Measurements from ENCODE around the gene UBAP2L.
"Not testable (repeated sequence)": the region's sequence is repeated elsewhere in the genome, so short reads cannot be mapped to it uniquely, and the experiment has no call there.

The UBAP2L gene

DNA sequence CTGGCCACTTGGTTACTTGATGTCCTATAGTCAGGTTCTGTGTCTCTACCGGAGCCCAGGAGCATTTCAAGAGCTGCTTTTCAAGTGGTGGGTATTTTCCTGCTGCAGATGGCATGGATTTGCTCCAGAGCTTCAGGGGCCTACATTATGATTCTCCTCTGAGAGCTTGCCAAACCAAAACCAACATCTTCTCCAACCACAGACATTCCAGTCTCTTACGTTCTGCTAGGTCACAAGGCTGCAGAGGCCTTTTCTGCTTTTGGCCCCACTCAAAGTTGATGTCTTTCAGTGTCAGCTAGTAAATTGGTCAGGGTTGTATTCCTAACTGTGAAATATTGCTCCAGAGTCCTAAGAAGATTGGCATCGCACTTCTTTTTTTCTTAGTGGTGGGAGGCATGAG is 85.4 kb downstream of the UBAP2L start:
- Histone ChIP-seq H3K9ac (ENCODE audit: low read depth, low read length, poor library complexity, severe bottlenecking) (no peak overlapping the region), H4K20me1 (ENCODE audit: insufficient read depth, low read length, poor library complexity, severe bottlenecking) (no peaks in the 10 kb centered on the region), H3K4me3 (ENCODE audit: low read length, poor library complexity, severe bottlenecking) (no peak overlapping the region), H3K4me1 (ENCODE audit: insufficient read depth, low read length, poor library complexity, severe bottlenecking) (no peaks in the 10 kb centered on the region), H3K79me2 (ENCODE audit: insufficient read depth, low read length) (no peaks in the 10 kb centered on the region), H3F3A (ENCODE audit: low read depth) (no peaks in the 10 kb centered on the region), H3K36me3 (ENCODE audit: insufficient read depth, low read length) (no peaks in the 10 kb centered on the region), H3K4me2 (ENCODE audit: low read depth, low read length, poor library complexity, severe bottlenecking) (no peak overlapping the region), H3K9me2 (replicated peaks; ENCODE audit: low read depth, low read length) (no peaks in the 10 kb centered on the region), H2AFZ (ENCODE audit: low read length) (no peak overlapping the region), H3K27me3 (ENCODE audit: insufficient read depth, low read length, poor library complexity, severe bottlenecking) (no peaks in the 10 kb centered on the region), H3K9me3 (ENCODE audit: insufficient read depth, low read depth, low read length) (no peaks in the 10 kb centered on the region)
- TF ChIP-seq, protein P1, sequence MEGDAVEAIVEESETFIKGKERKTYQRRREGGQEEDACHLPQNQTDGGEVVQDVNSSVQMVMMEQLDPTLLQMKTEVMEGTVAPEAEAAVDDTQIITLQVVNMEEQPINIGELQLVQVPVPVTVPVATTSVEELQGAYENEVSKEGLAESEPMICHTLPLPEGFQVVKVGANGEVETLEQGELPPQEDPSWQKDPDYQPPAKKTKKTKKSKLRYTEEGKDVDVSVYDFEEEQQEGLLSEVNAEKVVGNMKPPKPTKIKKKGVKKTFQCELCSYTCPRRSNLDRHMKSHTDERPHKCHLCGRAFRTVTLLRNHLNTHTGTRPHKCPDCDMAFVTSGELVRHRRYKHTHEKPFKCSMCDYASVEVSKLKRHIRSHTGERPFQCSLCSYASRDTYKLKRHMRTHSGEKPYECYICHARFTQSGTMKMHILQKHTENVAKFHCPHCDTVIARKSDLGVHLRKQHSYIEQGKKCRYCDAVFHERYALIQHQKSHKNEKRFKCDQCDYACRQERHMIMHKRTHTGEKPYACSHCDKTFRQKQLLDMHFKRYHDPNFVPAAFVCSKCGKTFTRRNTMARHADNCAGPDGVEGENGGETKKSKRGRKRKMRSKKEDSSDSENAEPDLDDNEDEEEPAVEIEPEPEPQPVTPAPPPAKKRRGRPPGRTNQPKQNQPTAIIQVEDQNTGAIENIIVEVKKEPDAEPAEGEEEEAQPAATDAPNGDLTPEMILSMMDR (conservative IDR thresholded peaks at IDR 0.05; ENCODE audit: low read length) = no peak
- TF ChIP-seq EZH2phosphoT487 (IDR thresholded peaks at IDR 0.05; ENCODE audit: borderline replicate concordance) = no peak

DNA sequence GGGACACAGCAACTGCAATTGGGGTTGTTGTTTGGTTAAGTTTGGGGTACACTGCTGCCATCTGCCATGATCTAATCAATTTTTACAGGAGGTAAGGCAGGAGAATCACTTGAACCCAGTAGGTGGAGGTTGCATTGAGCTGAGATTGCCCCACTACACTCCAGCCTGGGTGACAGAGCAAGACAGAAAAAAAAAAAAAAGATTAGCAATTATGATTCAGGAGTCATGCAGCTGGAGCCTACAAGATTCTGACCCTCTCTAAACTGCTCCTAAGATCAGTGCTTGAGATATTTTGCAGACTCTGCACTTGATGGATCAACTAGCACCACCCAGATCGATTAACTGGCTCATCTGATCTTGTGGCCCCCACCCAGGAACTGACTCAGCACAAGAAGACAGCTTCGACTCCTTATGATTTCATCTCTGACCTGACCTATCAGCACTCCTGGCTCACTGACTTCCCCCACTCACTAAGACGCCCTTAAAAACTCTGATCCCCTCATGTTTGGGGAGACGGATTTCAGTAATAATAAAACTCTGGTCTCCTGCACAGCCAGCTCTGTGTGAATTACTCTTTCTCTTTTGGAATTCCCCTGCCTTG is 87.0 kb downstream of the UBAP2L start:
- H2AFZ ChIP-seq (ENCODE audit: low read length); H3K9ac ChIP-seq (ENCODE audit: low read depth, low read length, poor library complexity, severe bottlenecking); H3K4me1 ChIP-seq (ENCODE audit: insufficient read depth, low read length, poor library complexity, severe bottlenecking); H4K20me1 ChIP-seq (ENCODE audit: insufficient read depth, low read length, poor library complexity, severe bottlenecking); H3K9me2 ChIP-seq (replicated peaks; ENCODE audit: low read depth, low read length); H3K27me3 ChIP-seq (ENCODE audit: insufficient read depth, low read length, poor library complexity, severe bottlenecking); H3F3A ChIP-seq (ENCODE audit: low read depth); H3K79me2 ChIP-seq (ENCODE audit: insufficient read depth, low read length); H3K36me3 ChIP-seq (ENCODE audit: insufficient read depth, low read length); H3K4me3 ChIP-seq (ENCODE audit: low read length, poor library complexity, severe bottlenecking); H3K9me3 ChIP-seq (ENCODE audit: insufficient read depth, low read depth, low read length); H3K4me2 ChIP-seq (ENCODE audit: low read depth, low read length, poor library complexity, severe bottlenecking): not testable (repeated sequence)

DNA sequence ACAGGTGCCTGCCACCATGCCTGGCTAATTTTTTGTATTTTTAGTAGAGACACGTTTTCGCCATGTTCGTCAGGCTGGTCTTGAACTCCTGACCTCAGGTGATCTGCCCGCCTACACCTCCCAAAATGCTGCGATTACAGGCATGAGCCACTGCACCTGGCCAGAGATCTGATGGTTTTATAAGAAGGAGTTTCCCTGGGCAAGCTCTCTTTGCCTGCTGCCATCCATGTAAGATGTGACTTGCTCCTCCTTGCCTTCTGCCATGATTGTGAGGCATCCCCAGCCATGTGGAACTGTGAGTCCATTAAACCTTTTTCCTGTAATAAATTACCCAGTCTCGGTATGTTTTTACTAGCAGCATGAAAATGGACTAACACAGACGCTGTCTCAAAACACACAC is 88.4 kb downstream of the UBAP2L start:
- not testable (repeated sequence) for H3K9ac ChIP-seq (ENCODE audit: low read depth, low read length, poor library complexity, severe bottlenecking); H3K9me2 ChIP-seq (replicated peaks; ENCODE audit: low read depth, low read length); H2AFZ ChIP-seq (ENCODE audit: low read length); H3F3A ChIP-seq (ENCODE audit: low read depth); H4K20me1 ChIP-seq (ENCODE audit: insufficient read depth, low read length, poor library complexity, severe bottlenecking); H3K4me1 ChIP-seq (ENCODE audit: insufficient read depth, low read length, poor library complexity, severe bottlenecking); H3K4me2 ChIP-seq (ENCODE audit: low read depth, low read length, poor library complexity, severe bottlenecking); H3K27me3 ChIP-seq (ENCODE audit: insufficient read depth, low read length, poor library complexity, severe bottlenecking); H3K9me3 ChIP-seq (ENCODE audit: insufficient read depth, low read depth, low read length); H3K79me2 ChIP-seq (ENCODE audit: insufficient read depth, low read length); H3K36me3 ChIP-seq (ENCODE audit: insufficient read depth, low read length); H3K4me3 ChIP-seq (ENCODE audit: low read length, poor library complexity, severe bottlenecking)

DNA sequence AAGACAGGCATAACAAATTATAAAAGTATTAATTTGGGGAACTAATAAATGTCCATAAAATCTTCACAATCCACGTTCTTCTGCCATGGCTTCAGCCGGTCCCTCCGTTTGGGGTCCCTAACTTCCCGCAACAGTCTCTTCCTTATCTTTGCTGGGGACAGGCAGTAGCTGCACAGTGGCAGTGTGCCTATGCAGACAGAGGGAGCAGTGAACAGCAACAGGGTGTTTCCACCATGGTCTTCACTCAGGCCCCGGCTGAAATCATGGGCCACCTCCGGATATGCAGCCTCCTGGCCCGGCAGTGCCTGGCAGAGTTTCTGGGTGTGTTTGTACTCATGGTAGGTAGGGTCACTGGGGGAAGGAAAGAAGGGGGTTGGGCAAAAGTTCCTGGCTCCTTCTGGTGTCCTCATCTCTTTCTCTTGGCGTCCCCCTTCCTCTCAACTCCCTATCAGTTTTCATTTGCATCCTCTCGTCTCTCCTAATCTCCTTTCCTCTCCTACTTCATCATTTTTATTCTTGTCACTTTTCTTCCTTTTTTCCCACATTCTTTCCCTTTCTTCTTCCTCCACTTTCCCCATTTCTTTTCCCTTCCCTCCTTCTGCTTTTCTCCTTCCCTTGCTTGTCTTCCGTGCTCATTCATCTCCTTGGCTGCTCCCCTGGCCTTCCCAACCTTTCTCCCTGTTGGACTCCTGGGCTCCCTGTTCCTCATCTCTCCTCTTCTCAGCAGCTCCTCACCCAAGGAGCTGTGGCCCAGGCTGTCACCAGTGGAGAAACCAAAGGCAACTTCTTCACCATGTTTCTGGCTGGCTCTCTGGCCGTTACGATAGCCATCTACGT is 91.7 kb downstream of the UBAP2L start:
- not testable (repeated sequence) for H3K4me2 ChIP-seq (ENCODE audit: low read depth, low read length, poor library complexity, severe bottlenecking); H3K27me3 ChIP-seq (ENCODE audit: insufficient read depth, low read length, poor library complexity, severe bottlenecking); H3K4me1 ChIP-seq (ENCODE audit: insufficient read depth, low read length, poor library complexity, severe bottlenecking); H3K79me2 ChIP-seq (ENCODE audit: insufficient read depth, low read length); H2AFZ ChIP-seq (ENCODE audit: low read length); H3K36me3 ChIP-seq (ENCODE audit: insufficient read depth, low read length); H3F3A ChIP-seq (ENCODE audit: low read depth); H3K9me3 ChIP-seq (ENCODE audit: insufficient read depth, low read depth, low read length); H4K20me1 ChIP-seq (ENCODE audit: insufficient read depth, low read length, poor library complexity, severe bottlenecking); H3K4me3 ChIP-seq (ENCODE audit: low read length, poor library complexity, severe bottlenecking); H3K9ac ChIP-seq (ENCODE audit: low read depth, low read length, poor library complexity, severe bottlenecking); H3K9me2 ChIP-seq (replicated peaks; ENCODE audit: low read depth, low read length)
